RWPE2 (cell line): ENCODE results near the gene INPP1.

Experiments used
- ATAC-seq: fragments of 200-7000 bp; cut with Tn5 transposase; 3 replicates; pipeline ENCODE4 v1.9.1; 2021; ENCODE audit warnings: low read depth
- DNase-seq: peaks from one replicate; pipeline ENCODE4 v3.0.0-alpha.2; 2020; ENCODE audit warnings: low spot score
- H3K27ac ChIP-seq: fragments of 450-650 bp; 2 replicates; pipeline ENCODE4 v1.5.1; 2017; ENCODE audit warnings: mild to moderate bottlenecking; ENCODE audit not compliant: poor library complexity, severe bottlenecking
- H3K27me3 ChIP-seq: fragments of 250-450 bp; sonication (Bioruptor Pico); 2 replicates; pipeline ENCODE4 v1.5.1; 2021; ENCODE audit warnings: mild to moderate bottlenecking, moderate library complexity; ENCODE audit not compliant: insufficient read depth, poor library complexity, severe bottlenecking
- H3K36me3 ChIP-seq: fragments of 250-450 bp; sonication (Bioruptor Pico); 2 replicates; pipeline ENCODE4 v1.5.1; 2020; ENCODE audit warnings: low read depth, mild to moderate bottlenecking, moderate library complexity
- H3K4me1 ChIP-seq: fragments of 250-450 bp; sonication (Bioruptor Pico); 2 replicates; pipeline ENCODE4 v1.5.1; 2021; ENCODE audit warnings: mild to moderate bottlenecking, moderate library complexity; ENCODE audit not compliant: insufficient read depth, poor library complexity, severe bottlenecking
- H3K4me3 ChIP-seq: fragments of 250-450 bp; sonication (Bioruptor Pico); 2 replicates; pipeline ENCODE4 v1.5.1; 2021; ENCODE audit warnings: mild to moderate bottlenecking, moderate library complexity; ENCODE audit not compliant: severe bottlenecking
- H3K9me3 ChIP-seq: fragments of 250-450 bp; sonication (Bioruptor Pico); 2 replicates; pipeline ENCODE4 v1.5.1; 2021; ENCODE audit warnings: mild to moderate bottlenecking, moderate library complexity; ENCODE audit not compliant: severe bottlenecking
- TF ChIP-seq, protein P1 (sequence below): fragments of 450-650 bp; IDR thresholded peaks from one replicate; pipeline ENCODE4 v1.5.1; 2017; ENCODE audit warnings: mild to moderate bottlenecking, moderate library complexity; ENCODE audit not compliant: poor library complexity, severe bottlenecking

The INPP1 gene

GRCh38 chr2:190376083-190376482, 32.7 kb downstream of the INPP1 start:
- no peaks in the 10 kb centered on the region for H3K27me3 ChIP-seq
- H3K4me1 ChIP-seq = no peaks in the 10 kb centered on the region
- TF ChIP-seq, protein P1, sequence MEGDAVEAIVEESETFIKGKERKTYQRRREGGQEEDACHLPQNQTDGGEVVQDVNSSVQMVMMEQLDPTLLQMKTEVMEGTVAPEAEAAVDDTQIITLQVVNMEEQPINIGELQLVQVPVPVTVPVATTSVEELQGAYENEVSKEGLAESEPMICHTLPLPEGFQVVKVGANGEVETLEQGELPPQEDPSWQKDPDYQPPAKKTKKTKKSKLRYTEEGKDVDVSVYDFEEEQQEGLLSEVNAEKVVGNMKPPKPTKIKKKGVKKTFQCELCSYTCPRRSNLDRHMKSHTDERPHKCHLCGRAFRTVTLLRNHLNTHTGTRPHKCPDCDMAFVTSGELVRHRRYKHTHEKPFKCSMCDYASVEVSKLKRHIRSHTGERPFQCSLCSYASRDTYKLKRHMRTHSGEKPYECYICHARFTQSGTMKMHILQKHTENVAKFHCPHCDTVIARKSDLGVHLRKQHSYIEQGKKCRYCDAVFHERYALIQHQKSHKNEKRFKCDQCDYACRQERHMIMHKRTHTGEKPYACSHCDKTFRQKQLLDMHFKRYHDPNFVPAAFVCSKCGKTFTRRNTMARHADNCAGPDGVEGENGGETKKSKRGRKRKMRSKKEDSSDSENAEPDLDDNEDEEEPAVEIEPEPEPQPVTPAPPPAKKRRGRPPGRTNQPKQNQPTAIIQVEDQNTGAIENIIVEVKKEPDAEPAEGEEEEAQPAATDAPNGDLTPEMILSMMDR = no peak
- no peak for DNase-seq
- no peaks in the 10 kb centered on the region for H3K36me3 ChIP-seq
- ATAC-seq = no peak
- H3K4me3 ChIP-seq = no peak overlapping the region
- no peaks in the 10 kb centered on the region for H3K9me3 ChIP-seq
- no peak overlapping the region for H3K27ac ChIP-seq

- ATAC-seq (no peak), DNase-seq (no peak)
- Histone ChIP-seq H3K9me3 (no peaks in the 10 kb centered on the region), H3K4me3 (no peak overlapping the region), H3K27ac (no peak overlapping the region), H3K36me3 (no peaks in the 10 kb centered on the region), H3K4me1 (no peaks in the 10 kb centered on the region), H3K27me3 (no peaks in the 10 kb centered on the region)
- TF ChIP-seq, protein P1 = no peak
Measured at GRCh38 chr2:190376591-190377245, 33.3 kb downstream of the INPP1 start.

DNA sequence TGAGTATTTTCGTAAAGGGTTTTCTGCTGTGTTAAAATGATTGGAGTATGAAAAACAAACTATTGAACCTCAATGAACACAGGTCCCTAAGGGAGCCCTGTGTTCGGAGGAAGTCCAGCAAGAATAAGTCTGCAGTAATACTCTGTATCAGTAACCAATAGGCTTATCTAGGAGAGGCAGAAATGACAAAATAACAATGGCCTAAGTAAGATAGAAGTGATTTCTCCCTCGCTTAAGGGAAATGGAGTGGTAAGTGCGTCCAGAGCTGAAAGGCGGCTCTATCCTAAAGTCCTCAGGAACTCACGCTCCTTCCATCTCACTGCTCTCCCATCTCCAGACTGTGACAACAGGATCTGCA, 35.5 kb downstream of the INPP1 start:
- ATAC-seq (no peak), DNase-seq (no peak)
- TF ChIP-seq, protein P1 = no peak
- Histone ChIP-seq H3K9me3 (no peaks in the 10 kb centered on the region), H3K27ac (no peak overlapping the region), H3K36me3 (no peaks in the 10 kb centered on the region), H3K4me3 (no peak overlapping the region), H3K4me1 (no peaks in the 10 kb centered on the region), H3K27me3 (no peaks in the 10 kb centered on the region)

DNA sequence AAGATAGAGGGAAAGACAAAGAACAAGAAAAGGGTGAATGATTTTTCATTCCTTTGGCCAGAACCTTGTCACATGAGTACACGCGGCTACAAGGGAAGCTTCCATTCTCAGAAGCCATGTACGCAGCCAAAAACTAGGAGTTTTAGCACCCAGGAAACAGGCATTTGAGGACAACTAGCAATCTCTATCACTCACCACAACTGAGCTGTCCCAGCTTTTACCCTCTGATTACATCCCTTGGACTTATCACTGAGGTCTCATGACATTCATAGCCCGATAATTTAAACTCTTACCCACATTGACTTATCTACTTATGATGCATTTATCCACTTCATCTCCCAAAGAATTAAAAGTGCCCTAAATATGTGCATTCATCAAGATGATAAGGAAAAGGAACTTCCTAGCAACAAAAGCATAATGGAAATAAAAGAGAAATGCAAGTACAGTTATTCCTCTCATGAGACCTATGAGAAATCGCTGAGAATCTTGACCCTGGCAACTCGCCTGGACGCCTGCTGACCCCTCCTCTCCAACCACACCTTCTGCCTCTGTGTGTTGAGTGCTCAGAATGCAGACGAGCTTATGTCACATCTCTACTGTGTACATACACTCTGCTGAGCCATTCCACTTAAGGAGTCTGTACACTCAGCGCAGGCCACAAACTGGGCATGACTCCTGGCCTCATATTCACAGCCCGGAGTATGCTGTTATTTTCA, 36.0 kb downstream of the INPP1 start:
- no peaks in the 10 kb centered on the region for H3K36me3 ChIP-seq
- no peaks in the 10 kb centered on the region for H3K9me3 ChIP-seq
- no peak overlapping the region for H3K27ac ChIP-seq
- H3K4me1 ChIP-seq = no peaks in the 10 kb centered on the region
- ATAC-seq (no peak), DNase-seq (no peak)
- TF ChIP-seq, protein P1 = no peak
- no peaks in the 10 kb centered on the region for H3K27me3 ChIP-seq
- no peak overlapping the region for H3K4me3 ChIP-seq

- Histone ChIP-seq H3K4me1 (no peaks in the 10 kb centered on the region), H3K9me3 (no peaks in the 10 kb centered on the region), H3K36me3 (no peaks in the 10 kb centered on the region), H3K27ac (no peak overlapping the region), H3K4me3 (no peak overlapping the region), H3K27me3 (no peaks in the 10 kb centered on the region)
- ATAC-seq (no peak), DNase-seq (no peak)
- TF ChIP-seq, protein P1 = no peak
Measured at GRCh38 chr2:190380962-190381412, 37.6 kb downstream of the INPP1 start.
